ENCODE results near the gene ZNF432.

ZNF432 gene

GRCh38 chr19:52007806-52008557 is 40.7 kb downstream of the ZNF432 start, which contains the start of gene ZNF615:
Gene ZNF615 (minus strand): TSS chr19:52008211. CDS start chr19:52003711, 4,500 bp downstream.
- DNase-seq (ENCODE audit: low spot score) = peak; percentile 78

- no peak for DNase-seq (ENCODE audit: low spot score)
These were observed 41.2 kb downstream of the ZNF432 start for GRCh38 chr19:52007451-52007805.

- DNase-seq (ENCODE audit: low spot score) = no peak
These were observed 54.5 kb downstream of the ZNF432 start for GRCh38 chr19:51994048-51994644.

- no peak for DNase-seq (ENCODE audit: low spot score)
These were observed 55.2 kb downstream of the ZNF432 start for GRCh38 chr19:51993422-51993821.

GRCh38 chr19:51986309-51987291 is 62.0 kb downstream of the ZNF432 start, which contains the start of gene ZNF350:
Gene ZNF350 (minus strand): TSS chr19:51986840. CDS start chr19:51974360, 12,480 bp downstream.
- peak; percentile 91 for DNase-seq (ENCODE audit: low spot score)

GRCh38 chr19:51983361-51983760 is 65.3 kb downstream of the ZNF432 start:
- no peak for DNase-seq (ENCODE audit: low spot score)
